H7 (cell line): Measurements from ENCODE around the gene CATSPERD. TPM values are rescaled to one million over a fixed set of nuclear protein-coding genes. Genes with fewer than 3 reads are reported as not detected.
A peak's percentile ranks its signal among the peaks of the same experiment; 100 is the strongest.

Experiments
- DNase-seq: peaks from one replicate; pipeline ENCODE4 v3.0.0; 2012
- H3K27me3 ChIP-seq: 2 replicates; pipeline ENCODE4 v1.6.0; 2011; ENCODE audit warnings: mild to moderate bottlenecking, low read length; ENCODE audit not compliant: control insufficient read depth, insufficient read depth
- H3K36me3 ChIP-seq: replicated peaks from 2 replicates; pipeline ENCODE4 v1.5.1; 2011; ENCODE audit warnings: low read length; ENCODE audit not compliant: control insufficient read depth, insufficient read depth
- H3K4me3 ChIP-seq: 2 replicates; pipeline ENCODE4 v1.5.1; 2011; ENCODE audit warnings: low read depth, mild to moderate bottlenecking, control low read depth, low read length, moderate library complexity; ENCODE audit not compliant: insufficient read depth
- total RNA-seq: library from RNA; depleted of rRNA; stranded (reverse); fragments of >200 nt; shearing (Covaris generic); gene quantifications from 2 replicates; pipeline ENCODE4 v1.2.3, GENCODE V29; 2014; rRNA removed

Gene CATSPERD, protein sequence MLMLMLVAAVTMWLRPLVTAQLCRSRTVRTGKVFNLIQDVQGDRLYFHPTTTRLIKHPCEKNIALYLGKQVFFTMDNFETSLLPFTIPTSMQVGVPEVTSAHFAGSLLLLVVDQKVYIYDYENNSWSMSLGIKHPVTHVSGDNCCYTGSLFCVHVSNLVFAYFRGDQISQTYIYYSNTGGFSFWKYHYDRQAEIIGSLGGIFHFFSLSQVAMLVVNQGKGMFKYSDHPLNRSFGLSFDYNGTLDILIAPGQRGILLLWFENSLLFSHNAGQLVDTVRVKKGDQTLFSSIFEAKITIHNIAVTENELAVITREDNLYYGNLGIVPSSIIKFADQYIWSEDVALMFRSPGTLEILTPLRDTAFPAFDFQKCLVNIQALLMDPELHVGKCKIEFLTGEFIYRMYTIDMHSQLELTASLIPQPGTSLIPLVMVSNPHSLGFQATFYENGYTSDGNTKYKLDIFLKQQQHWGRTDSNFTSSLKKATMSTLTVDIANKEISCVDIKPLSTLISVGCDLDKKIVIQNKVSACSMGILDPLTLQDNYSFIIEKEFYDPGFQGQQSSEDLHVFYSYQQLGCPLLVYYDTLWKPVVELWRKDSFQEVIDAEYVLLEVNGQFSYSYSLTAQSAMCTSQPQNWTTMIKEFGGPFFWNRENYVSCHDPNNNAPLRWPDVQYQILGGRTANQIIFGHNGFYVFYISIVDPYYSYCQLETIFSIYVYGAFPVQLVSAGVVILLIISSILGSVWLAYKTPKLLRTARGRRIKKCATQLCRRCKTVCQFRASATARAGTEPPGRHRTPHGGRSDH
- 0.03 TPM in 1 of 2 replicates, not detected in the other for total RNA-seq

- Histone ChIP-seq H3K36me3 (peaks cover 2% of the 10 kb centered on the region), H3K27me3 (no peaks in the 10 kb centered on the region), H3K4me3 (peak within 1 kb of the TSS; percentile 94)
- peak; percentile 100 for DNase-seq
Observed at GRCh38 chr19:5719961-5720790, at the start of gene CATSPERD, which contains the start of gene LONP1. Gene CATSPERD, plus strand, starts transcription at chr19:5720637. Its CDS starts 101 bp downstream, at chr19:5720738. Gene LONP1, minus strand, starts transcription at chr19:5720146. Its CDS starts 14 bp downstream, at chr19:5720132.

DNA sequence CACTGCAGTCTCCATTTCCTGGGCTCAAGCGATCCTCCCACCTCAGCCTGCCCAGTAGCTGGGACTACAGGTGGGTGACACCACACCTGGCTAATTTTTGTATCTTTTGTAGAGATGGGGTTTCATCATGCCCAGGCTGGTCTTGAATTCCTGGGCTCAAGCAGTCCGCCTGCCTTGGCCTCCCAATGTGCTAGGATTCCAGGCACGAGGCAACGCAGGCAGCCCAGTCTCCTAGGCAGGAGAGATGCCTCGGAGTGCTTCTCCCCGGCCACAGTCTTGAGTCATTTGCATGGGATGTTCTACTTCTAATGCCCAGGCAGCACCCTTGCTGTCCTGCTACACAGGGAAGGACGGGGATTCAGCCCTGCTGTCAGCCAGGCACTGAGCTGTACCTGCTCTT, 48.8 kb upstream of the CATSPERD start:
- no peak for DNase-seq
- peaks cover 13% of the 10 kb centered on the region for H3K36me3 ChIP-seq

GRCh38 chr19:5672708-5673459, 47.6 kb upstream of the CATSPERD start:
- H3K4me3 ChIP-seq: no peak overlapping the region
- peaks cover 7% of the 10 kb centered on the region for H3K36me3 ChIP-seq
- DNase-seq: no peak
- no peaks in the 10 kb centered on the region for H3K27me3 ChIP-seq

More for the DNA sequence above, 48.8 kb upstream of the CATSPERD start:
- Histone ChIP-seq H3K4me3 (no peak overlapping the region), H3K27me3 (no peaks in the 10 kb centered on the region)

DNA sequence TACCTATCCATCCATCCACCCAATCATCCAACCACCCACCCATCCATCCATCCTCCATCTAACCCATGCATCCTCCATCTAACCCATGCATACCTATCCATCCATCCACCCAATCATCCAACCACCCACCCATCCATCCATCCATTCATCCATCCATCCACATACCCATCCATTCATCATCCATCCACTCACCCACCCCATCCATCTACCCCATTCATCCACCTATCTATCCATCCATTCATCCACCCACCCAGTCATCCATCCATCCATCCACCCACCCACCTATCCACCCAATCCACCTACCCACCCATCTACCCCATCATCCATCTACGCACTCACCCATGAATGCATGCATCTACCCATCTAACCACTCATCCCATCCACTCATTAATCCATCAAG, 46.7 kb upstream of the CATSPERD start:
- no peak for DNase-seq
- Histone ChIP-seq H3K36me3 (peaks cover 7% of the 10 kb centered on the region), H3K4me3 (no peak overlapping the region), H3K27me3 (no peaks in the 10 kb centered on the region)

DNA sequence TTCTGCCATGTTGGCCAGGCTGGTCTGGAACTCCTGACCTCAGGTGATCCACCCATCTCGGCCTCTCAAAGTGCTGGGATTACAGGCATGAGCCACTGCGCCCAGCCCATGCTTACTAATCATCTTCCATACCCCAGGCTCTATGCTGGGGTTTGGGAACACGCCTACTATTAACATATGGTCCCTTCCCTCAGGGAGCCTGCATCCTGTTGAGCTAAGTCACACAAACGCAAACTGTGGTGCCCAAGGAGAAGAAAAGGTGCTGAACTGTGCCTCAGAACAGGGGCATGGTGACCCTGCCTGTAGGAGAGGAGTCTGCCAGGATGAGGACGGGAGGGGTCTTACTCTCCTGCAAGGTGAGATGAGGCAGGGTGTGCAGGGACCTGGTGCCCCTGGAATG, 45.7 kb upstream of the CATSPERD start:
- H3K36me3 ChIP-seq: peaks cover 1% of the 10 kb centered on the region
- no peak for DNase-seq
- no peaks in the 10 kb centered on the region for H3K27me3 ChIP-seq
- no peak overlapping the region for H3K4me3 ChIP-seq

- H3K4me3 ChIP-seq: no peak overlapping the region
- no peaks in the 10 kb centered on the region; the same call in 1 of the 2 replicates for H3K36me3 ChIP-seq
- no peak for DNase-seq
Observed at GRCh38 chr19:5676105-5676771, 44.2 kb upstream of the CATSPERD start.

DNA sequence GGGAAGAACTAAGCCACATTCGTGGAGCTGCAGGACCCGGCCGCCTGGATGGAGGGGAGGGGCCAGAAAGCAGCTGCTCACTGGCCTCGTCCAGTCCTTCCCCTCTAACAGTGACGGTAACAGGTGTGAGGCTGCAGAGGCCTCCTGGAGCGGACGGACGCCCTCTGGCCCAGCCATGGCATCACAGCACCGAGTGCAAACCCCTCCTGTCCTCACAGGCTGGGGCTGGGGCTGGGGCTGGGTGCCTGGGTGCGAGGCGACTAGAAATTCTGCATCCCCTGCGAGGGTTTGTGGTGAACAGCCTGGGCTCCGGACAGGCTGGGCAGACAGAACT, 43.7 kb upstream of the CATSPERD start:
- peak; percentile 64 for DNase-seq
- Histone ChIP-seq H3K27me3 (peaks cover 2% of the 10 kb centered on the region; the same call in 1 of the 2 replicates), H3K4me3 (no peak overlapping the region), H3K36me3 (no peaks in the 10 kb centered on the region; the same call in 1 of the 2 replicates)

More at GRCh38 chr19:5676105-5676771, 44.2 kb upstream of the CATSPERD start:
- H3K27me3 ChIP-seq: peaks cover 2% of the 10 kb centered on the region; the same call in 1 of the 2 replicates

GRCh38 chr19:5677136-5677535, 43.3 kb upstream of the CATSPERD start:
- Histone ChIP-seq H3K36me3 (no peaks in the 10 kb centered on the region; the same call in 1 of the 2 replicates), H3K27me3 (peaks cover 2% of the 10 kb centered on the region; the same call in 1 of the 2 replicates), H3K4me3 (no peak overlapping the region)
- no peak for DNase-seq

DNA sequence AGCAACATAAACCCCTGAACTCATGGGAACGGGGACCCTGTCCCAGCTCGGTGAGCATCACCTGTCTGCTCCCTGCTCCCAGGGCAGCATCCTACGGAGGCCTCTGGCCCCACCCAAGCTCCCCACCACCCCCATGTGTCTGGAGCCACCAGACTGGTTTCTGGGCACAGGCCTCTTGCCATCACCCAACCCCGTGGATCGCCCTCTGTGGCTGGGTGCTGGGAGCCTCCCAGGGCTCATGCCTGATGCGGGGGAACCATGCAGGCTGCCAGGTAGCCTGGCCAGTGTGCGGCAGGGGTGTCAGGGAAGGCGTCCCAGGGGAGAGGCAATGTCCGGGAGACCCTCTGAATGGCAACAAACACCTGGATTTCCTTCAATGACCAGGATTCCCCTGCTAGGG, 42.9 kb upstream of the CATSPERD start:
- DNase-seq: peak; percentile 39
- Histone ChIP-seq H3K27me3 (peaks cover 2% of the 10 kb centered on the region; the same call in 1 of the 2 replicates), H3K4me3 (no peak overlapping the region), H3K36me3 (no peaks in the 10 kb centered on the region; the same call in 1 of the 2 replicates)

DNA sequence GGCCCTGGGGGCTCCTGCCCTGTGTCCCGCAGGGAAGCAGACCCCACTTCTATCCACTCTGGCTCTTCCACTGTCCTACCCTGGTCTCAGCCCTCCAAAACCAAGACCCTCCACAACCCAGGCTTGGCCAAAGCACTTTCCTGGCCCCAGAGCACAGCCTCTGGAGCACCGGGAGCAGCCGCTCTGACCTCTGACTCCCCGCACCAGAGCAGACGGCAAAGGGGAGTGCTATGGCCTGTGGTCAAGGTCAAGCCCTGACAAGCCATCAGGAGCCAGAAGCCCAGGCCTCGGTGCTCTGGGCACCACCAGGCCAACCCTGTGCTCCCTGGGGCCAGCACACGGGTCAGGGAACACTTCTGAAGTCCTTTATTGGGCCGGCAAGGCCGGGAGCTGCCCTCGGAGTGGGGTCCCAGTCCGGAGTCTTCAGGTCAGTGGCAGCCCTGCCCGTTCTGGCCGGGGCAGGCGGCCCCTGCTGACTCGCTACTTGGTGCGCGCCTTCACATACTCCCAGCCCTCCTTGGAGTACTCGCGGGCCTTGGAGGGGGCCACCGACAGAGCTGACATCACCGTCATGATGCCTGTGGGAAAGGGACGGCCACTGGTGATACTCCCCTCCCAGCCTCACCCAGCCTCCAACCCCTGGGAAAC, 42.2 kb upstream of the CATSPERD start:
- Histone ChIP-seq H3K4me3 (no peak overlapping the region), H3K27me3 (peaks cover 2% of the 10 kb centered on the region; the same call in 1 of the 2 replicates), H3K36me3 (no peaks in the 10 kb centered on the region; the same call in 1 of the 2 replicates)
- DNase-seq: peak; percentile 51

- peak overlapping the region; percentile 82 for H3K4me3 ChIP-seq
- peaks cover 2% of the 10 kb centered on the region; the same call in 1 of the 2 replicates for H3K27me3 ChIP-seq
- H3K36me3 ChIP-seq: no peaks in the 10 kb centered on the region; the same call in 1 of the 2 replicates
- DNase-seq: peak; percentile 66
Observed at GRCh38 chr19:5679289-5680083, 41.0 kb upstream of the CATSPERD start.

DNA sequence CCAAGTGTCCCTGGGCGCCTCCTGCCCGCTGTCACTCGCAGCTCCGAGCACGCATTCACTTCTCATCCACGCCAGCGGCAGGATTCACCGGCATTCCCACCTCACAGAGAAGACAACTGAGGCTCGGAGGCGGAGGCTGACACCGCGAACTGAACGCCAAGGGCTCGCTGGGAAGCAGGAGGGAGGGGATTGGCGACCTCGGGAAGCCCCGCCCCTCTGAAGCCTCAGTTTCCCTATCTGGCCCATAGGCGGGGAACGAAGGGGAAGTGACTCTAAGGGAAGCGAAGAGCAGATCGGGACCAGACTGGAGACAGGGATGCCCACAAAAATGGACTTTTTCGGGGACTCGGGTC, 40.4 kb upstream of the CATSPERD start:
- Histone ChIP-seq H3K4me3 (peak overlapping the region; percentile 82), H3K27me3 (peaks cover 2% of the 10 kb centered on the region; the same call in 1 of the 2 replicates), H3K36me3 (no peaks in the 10 kb centered on the region; the same call in 1 of the 2 replicates)
- DNase-seq: no peak
